Uterus (tissue), 2 donors: Measurements from ENCODE around the gene ACOT11.

Experiments used
- CTCF ChIP-seq, 4 experiments: fragments of 200-600 bp in 2 of 4; fragments of 450-650 bp in 2 of 4; sonication (generic) in 2 of 4; IDR thresholded peaks; one replicate each; pipeline ENCODE4 v1.5.1; 2016 to 2019; ENCODE audit warnings: antibody characterized with exemption in 4 of 4, mild to moderate bottlenecking in 2 of 4, moderate library complexity in 1 of 4
- POLR2A ChIP-seq, 2 donors: fragments of 450-650 bp; IDR thresholded peaks; one replicate each; pipeline ENCODE4 v1.6.1; 2016; ENCODE audit warnings: antibody characterized with exemption in 2 of 2, mild to moderate bottlenecking in 1 of 2, moderate library complexity in 1 of 2

GRCh38 chr1:54517496-54517895 lies 30.5 kb upstream of the ACOT11 start:
- TF ChIP-seq POLR2A (IDR thresholded peaks at IDR 0.05) (no peak), CTCF (IDR thresholded peaks at IDR 0.05) (no peak)
